Measurements from ENCODE around the gene EPHB1. TPM values are rescaled to one million over a fixed set of nuclear protein-coding genes. Genes with fewer than 3 reads are reported as not detected.
"Not testable (repeated sequence)": the region's sequence is repeated elsewhere in the genome, so short reads cannot be mapped to it uniquely, and the experiment has no call there.

Gene EPHB1
- polyA plus RNA-seq, 5 donors, result 1.8 to 3.9 (median 2.8) TPM

DNA sequence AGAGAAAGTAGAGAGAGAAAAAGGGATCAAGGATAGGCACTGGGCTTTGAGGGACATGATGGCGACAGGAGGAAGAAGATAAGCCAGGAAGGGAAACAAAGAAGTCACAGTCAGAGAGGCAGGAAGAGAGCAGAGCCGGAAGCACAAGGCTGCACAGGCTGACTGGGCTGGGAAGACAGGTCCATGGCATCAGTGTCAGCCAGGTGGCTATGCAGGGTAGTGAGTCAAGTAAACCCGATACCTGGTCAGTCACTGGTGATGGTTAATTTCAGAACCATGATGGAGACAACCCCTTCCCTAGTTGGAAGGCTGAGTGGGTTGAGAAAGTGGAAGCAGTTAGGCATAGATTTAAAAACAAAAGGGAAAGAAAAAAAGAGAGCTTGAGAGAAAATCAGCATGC lies 203.8 kb downstream of the EPHB1 start:
- DNase-seq, result no peak

DNA sequence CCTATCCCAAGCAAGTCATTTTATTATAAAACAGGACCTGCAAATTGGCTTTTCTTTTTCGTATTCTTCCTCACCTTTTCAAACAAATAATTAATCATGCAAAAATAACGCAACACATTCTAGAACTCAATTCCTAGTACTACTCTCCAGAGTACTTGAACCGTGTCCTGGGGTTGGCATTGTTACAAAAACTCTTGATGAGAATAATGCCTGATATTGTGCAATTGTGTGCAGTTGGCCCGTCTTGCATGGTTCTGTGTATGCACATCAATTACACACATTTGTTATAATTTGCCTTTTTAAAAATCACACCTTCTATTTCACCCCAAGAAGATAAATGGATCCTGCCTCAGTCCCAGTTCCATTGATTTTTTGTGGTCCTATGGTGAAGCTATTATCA lies 205.4 kb downstream of the EPHB1 start:
- no peak for DNase-seq

- not testable (repeated sequence) for DNase-seq
These were observed 210.6 kb downstream of the EPHB1 start for GRCh38 chr3:135005616-135006015.

GRCh38 chr3:135007607-135008006 lies 212.5 kb downstream of the EPHB1 start:
- no peak for DNase-seq

- no peak for DNase-seq
These were observed 213.3 kb downstream of the EPHB1 start for GRCh38 chr3:135008326-135008725.

GRCh38 chr3:135009014-135009413 lies 214.0 kb downstream of the EPHB1 start:
- DNase-seq, result no peak

DNA sequence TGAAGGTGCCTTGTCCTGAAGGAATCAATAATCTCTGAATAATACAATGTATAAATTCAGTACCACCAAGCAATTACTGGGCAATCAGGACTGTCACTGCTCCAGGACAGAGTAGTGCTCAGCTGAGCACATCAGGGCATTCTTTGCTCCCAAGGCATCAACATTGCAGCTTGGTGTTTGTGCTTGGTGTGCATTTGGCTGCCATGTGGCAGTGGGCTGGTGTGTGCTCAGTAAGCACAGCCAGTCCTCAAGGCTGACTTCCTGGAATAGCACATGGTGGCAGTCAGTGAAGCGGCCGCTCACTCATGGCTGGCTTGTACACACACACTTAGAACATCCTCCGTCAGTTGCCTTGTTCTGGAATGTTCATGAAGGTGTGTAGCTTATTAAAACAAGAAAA lies 217.0 kb downstream of the EPHB1 start:
- DNase-seq, result no peak

DNA sequence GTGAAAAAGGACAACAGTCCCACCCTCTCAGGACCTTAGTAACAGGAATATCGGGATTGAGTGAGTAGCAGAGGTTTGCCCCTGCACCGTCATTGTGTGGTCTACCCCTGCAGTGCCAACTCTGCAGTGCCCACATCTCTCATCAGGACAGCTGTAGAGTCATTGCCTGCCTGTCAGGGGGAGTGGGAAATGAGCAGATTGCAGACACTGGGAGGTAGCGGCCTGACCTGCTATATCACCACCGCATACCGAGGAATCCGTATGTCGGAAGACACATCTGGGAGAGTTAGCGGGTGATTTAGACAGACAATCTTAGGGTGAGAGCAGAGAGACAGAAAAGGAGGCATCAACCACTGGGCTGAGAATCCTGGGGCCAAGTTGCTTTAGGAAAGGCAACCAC lies 218.1 kb downstream of the EPHB1 start:
- DNase-seq, result no peak

DNA sequence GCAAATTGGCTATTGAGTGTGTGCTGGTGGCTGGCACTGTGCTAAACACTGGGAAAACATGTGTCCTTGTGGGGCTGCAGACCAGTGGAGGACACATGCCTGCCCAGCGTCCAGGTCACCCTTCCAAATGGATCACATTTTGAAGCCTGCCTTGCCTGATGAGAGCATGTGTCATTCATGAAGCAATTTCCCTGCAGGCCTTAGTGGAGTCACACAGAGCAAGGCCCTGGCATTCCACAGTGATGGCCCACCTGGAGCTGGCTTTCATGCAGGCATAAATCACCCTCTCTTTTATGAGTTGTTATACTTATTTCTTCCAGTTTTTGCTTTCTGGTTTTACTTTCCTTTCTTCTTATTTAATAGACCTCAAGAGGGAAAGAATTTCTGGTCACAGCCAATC lies 219.5 kb downstream of the EPHB1 start:
- no peak for DNase-seq

DNA sequence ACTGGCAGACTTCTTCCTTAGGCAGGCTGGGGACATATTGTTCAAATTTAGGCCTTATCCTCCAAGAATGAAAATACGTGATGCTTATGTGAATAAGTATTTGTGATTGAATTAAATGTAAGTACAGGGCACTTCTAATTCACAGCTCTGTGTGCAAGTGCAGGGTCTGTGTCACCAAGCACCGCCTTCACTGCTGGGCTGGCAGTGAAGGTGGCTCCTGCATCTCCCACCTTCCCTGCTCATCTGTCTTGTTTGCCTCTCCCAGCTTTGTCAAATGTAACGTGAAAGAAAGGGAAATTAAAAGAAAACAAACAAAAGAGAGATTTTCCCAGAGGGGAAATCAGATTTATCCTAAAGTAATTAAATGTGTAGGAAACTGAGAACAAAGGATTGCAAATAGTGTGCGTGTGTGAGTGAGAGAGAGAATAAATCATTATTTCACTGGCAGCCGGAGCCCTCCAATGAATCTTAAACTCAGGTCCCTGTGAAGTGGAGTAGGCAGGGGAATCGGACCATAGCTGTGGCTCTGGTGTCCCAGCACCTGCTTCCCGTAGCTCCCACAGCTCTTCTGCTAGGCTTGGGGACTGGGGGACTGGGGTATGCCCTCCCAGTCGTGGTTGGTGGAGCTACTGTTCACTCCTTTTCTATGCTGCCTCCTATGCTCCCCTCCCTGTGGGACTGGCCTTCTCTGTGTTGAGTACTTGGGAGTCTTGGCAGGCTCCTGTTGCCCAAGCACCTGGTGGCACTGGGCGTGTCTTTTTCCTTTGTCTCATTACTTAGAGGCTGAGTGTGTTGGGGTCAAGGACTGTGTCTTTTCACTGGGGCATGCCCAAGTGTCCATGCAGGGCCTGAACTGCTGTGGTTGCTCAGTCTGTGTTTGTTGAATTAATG lies 222.2 kb downstream of the EPHB1 start:
- DNase-seq, result no peak

- no peak for DNase-seq
These were observed 223.3 kb downstream of the EPHB1 start for GRCh38 chr3:135018149-135018923.

DNA sequence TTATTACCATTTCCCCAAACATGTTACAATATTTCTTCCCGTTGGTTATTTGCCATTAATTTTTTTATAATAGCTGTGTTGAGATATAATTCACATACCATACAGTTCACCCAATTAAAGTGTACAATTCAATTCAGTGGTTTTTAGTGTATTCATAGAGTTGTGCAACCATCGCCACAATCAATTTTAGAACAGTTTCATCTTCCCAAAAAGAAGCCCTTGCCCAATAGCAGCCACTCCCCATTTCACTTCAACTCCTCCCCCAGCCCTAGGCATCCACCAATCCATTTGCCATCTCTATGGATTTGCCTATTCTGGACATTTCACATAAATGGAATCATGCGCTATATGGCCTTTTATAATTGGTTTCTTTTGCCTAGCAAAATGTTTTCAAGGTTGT lies 225.1 kb downstream of the EPHB1 start:
- no peak for DNase-seq

DNA sequence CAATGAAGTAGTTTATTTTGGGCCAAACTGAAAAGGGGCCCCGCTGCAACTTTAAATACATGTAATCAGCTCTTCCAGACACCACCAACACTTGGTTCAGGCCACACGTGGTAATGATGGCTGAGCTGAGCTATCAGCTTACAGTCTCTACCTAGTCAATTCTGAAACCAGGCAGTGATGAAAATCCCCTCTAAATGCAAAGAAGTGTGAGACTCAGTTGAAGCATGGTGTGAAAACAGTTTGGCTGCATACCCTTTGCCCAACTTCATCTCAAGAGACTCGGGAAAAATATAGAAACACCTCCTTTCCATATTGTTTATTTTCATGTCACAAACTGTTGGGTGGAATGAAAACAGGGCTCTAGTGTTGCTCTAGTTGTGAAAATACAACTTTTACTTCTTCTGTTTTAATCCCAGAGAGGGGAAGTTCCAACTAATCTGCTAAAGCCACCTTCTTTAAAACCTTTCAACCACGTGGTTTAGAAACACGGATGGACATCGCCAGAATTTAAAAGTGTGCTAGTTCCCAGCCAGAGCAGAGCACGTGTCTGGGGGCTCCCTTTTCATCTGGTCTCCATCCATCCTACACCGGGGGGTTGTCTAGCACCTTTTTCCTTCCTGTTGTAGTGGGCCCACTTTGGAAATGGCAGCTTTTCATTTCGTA lies 229.1 kb downstream of the EPHB1 start:
- no peak for DNase-seq

GRCh38 chr3:135030768-135031615 lies 235.9 kb downstream of the EPHB1 start:
- DNase-seq, result not testable (repeated sequence)

DNA sequence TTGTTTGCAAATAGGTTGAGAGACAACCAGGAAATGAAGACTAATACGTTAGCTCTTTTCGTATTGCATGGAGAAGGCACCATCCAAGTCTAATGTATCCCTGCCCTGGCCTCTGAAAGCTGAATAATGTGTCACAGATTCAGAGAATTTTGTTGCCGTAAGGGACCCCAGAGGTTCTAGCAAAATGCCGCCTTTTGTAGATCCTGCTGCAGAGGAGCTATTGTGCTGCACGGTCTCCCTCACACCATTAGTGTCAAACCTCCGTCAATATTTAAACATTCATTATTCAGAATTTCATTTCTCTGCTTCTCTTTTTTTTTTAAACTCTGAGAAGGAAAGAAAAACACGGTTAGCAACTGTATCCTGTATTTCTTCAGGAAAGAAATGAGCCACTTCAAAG lies 238.7 kb downstream of the EPHB1 start:
- no peak for DNase-seq

DNA sequence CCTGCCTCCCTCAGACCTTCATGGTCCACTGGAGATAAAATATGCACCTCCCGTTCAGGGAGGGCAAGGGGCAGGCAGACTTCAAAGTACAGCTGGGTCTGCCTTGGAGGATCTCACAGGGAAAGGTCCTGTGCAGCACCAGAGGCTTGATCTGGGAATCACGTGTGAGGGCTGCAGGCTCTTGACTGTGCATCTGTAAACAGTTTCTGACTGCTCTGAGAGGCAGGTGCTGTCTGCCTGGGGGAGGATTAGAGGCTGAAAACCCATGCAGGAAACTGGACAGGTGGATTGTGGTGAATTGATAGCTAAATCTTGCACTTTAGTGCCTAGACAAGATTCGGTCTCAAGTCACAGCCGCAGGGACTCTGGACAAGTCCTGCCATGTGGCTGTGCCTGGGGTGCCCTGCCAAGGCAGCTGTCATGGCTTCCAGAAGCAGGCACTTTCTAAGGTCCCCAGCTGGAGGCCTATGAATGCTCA lies 239.3 kb downstream of the EPHB1 start:
- DNase-seq, result no peak

DNA sequence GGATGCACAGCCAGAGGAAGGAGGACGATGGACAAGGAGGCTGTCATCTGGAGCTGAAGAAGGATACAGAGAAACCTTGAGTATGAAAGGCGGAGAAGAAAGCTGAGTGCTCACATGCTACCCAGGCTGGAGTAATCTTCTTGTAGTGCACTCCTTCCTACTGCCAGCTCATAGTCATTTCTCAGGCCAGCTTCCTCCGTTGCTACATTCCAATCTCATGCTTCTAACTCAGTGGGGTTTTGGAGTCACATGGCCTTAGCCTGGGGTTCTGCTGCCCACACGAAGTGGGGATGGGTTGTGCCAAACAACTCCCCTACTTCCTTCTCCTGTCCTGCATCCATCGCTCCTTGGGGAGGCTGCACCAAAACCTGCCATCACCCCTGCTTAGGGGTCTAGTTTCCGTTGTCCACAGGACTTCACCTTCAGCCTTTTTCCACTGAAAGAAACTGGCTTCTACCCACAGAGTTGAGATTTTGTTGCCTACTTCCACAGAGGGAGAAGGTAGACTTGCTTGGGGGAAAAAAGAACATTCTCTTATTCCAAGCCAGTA lies 239.9 kb downstream of the EPHB1 start:
- DNase-seq, result no peak

- no peak for DNase-seq
These were observed 243.1 kb downstream of the EPHB1 start for GRCh38 chr3:135038186-135038585.

- DNase-seq, result not testable (repeated sequence)
These were observed 244.5 kb downstream of the EPHB1 start for GRCh38 chr3:135039536-135039935.

DNA sequence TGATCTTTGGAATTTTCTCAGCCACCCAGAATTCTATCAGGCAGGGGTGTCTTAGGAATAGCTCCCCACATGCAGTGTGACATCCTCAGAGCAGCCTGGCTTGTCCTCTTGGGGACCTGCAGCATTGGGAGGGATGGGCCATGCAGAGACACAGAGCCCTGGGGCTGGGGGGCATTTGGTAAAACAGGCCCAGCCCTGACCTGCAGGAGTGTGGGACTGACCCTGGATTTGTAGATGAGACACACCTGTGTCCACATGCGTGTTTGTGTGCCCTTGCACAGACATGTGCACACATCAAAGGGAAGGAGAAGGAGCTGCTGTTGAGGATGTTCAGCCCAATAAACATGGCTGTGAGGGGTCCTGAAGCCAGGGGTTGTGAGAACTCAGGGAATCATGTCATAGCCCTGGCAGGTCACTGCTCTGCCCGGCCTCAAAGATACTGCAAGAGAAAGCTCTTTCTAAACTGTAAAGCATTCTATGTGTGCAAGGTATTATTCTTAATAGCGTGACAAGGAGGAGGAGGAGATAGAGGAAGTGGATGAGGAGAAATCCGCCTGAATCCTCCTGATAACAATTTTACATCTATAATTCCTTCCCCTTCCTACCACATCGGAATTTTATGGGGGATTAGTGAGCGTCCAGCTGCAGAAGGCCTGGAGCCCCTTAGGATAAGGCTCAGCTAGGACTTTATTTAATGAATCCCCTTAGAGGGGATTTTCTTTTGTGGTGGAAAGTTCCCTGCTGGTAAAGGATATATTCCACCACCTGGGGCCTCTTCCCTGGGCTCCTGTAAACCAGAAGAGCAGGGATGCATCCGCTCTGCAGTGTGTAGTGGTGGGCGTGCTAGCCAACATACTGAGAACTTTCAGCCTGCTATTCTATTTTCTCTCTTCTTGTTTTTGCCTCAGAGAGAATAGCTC lies 245.5 kb downstream of the EPHB1 start:
- DNase-seq, result no peak

All from right lung (tissue), 5 donors.